ENCODE data around the gene YES1.

DNA sequence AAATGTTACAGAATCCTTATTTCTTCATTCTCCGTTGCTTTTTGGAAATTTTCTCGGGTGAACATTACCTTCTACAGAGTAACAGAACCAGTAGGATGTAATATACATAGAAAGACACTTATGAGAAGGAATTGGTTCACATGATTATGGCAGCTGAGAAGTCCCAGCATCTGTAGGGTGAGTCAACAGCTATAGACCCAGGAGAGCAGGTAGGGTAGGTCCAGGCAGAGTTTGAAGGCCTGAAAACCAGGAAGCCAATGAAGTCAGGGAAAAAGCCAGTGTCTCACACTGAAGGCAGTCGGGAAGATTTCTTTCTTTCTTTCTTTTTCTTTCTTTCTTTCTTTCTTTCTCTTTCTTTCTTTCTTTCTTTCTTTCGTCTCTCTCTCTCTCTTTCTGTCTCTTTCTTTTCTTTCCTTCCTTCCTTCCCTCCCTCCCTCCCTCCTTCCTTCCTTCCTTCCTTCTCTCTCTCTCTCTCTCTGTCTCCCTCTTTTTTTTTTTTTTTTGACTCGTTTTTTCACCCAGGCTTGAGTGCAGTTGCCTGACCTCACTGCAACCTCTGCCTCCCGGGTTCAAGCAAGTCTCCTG lies 15.1 kb upstream of the YES1 start:
- TF ChIP-seq, protein P1, sequence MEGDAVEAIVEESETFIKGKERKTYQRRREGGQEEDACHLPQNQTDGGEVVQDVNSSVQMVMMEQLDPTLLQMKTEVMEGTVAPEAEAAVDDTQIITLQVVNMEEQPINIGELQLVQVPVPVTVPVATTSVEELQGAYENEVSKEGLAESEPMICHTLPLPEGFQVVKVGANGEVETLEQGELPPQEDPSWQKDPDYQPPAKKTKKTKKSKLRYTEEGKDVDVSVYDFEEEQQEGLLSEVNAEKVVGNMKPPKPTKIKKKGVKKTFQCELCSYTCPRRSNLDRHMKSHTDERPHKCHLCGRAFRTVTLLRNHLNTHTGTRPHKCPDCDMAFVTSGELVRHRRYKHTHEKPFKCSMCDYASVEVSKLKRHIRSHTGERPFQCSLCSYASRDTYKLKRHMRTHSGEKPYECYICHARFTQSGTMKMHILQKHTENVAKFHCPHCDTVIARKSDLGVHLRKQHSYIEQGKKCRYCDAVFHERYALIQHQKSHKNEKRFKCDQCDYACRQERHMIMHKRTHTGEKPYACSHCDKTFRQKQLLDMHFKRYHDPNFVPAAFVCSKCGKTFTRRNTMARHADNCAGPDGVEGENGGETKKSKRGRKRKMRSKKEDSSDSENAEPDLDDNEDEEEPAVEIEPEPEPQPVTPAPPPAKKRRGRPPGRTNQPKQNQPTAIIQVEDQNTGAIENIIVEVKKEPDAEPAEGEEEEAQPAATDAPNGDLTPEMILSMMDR (IDR thresholded peaks at IDR 0.05; ENCODE audit: low read depth, low read length): no peak
- TF ChIP-seq EZH2phosphoT487 (IDR thresholded peaks at IDR 0.05; ENCODE audit: low read depth): no peak

Measured in OCI-LY3 (cell line).